GM19035 (cell line): ENCODE measurements around the gene UQCC5.
A peak's percentile ranks its signal among the peaks of the same experiment; 100 is the strongest.

Source experiments
- ATAC-seq: cut with Tn5 transposase; IDR thresholded peaks from one replicate; pipeline ENCODE4 v1.9.1; 2021; ENCODE audit not compliant: unreplicated experiment

UQCC5 gene

DNA sequence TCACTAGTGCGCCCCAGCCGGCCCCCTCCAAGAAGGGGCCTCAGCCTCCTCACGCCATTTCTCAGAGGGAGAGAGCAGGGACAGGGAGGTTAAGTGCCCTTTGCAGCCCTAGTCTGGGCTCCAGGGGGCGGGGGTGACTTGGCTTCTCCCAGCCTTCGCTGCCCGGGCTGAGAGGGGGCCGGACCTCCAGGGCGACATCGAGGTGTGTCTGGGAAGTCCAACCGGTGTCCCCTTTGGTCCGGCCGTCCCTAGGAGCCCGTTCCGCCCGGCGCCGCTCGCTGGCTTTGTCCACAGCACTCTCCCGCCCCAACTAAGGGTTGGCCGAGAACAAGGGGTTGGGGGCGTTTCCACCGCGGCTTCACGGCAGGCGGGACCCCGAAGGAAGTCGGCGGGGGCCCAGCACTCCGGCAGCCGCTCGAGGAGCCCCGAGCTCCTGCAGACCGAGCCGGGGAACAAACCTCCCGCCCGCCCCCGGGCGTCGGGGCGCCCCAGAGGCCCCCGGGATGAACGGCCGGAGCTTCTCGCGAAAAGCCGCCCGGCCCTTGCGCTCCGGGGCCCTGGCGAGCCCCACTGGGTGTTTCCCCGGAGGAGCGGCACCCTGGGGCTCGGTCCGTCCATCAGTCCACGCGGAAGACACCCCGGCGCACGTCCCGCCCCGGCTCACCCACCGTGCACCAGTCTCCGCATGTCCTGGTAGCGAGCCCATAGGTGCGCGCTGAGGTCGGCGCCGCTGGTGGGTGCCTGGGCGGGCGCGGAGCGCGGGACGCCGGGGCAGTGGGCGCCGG is 3.4 kb upstream of the UQCC5 start:
- ATAC-seq = no peak

DNA sequence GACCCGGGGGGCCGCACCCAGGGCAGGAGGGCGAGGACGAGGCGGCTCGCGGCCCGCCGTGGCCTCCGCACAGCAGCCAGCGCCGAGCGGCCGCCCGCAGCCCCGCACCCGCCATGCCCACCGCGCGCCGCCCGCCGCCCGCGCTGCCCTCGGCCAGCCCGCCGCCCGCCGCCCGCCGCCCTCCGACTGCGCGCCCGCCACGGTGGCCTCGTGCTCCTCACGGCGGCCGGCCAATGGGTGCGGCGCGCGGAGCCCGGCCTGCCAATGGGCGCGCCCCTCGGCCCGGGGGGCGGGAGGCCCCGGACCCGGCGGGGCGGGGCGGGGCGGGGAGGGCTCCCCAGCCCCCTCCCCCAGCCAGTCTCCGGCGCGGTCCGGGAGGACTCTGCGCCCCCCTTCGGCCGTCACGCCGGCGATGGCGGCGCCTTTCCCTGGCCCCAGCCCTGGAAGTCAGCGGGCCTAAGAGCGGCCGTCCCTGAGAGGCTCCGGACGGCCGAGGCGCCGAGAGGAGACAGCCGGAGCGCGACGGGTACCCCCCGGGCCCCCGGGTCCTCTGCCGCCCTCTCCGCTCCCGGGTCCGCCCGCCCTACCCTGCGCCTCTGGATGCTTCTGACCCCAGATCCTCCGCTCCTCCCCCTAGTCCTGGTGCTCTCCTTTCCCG is 2.7 kb upstream of the UQCC5 start, which contains the start of gene NT5DC2:
TSS of gene NT5DC2 (minus strand) at position 235 of the 658 bp plus-strand sequence. CDS start at position 115, 120 bp downstream.
- peak; percentile 39 for ATAC-seq

DNA sequence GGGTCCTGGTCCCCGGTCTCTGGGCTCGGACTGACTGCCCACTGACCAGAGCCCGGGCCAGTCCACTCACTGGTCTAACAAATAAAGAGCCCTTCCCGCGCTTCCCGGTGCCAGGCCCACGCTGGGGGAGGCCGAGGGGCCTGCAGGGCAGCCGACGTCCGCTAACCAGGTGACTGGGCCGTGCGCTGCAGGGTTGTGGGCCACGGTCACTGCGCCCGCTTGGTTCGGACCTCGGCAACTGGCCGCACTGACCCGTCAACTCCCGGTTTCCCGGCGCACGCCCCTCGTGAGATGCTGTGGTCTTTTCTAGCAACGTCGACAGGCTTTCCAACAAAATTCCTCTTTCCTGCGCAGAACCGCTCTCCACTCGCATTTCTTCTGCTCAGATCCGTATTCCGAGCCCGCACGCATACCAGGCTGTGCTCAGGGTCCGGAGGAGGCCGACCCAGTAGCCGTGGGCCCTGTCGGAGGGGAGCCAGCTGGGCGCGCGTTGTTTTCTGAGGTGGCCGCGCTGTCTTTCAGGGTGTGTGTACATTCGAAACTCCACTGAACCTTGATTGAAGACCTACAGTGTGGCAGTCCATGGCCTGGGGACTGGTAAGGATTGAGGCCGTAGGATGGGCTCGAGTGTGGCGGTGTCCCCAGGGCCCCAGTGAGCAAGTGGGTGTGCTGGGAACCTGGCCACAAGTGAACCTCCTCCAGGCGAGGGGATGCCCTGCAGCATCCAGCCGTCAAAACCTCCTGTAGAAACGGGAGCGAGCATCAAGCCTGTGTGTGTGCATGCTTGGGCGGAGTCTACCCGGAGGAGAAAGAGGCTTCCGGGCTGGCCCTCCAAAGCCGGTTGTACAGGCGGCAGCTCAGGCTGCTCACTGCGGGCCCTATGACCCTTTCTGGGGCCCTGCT is 1.9 kb upstream of the UQCC5 start:
- no peak for ATAC-seq

DNA sequence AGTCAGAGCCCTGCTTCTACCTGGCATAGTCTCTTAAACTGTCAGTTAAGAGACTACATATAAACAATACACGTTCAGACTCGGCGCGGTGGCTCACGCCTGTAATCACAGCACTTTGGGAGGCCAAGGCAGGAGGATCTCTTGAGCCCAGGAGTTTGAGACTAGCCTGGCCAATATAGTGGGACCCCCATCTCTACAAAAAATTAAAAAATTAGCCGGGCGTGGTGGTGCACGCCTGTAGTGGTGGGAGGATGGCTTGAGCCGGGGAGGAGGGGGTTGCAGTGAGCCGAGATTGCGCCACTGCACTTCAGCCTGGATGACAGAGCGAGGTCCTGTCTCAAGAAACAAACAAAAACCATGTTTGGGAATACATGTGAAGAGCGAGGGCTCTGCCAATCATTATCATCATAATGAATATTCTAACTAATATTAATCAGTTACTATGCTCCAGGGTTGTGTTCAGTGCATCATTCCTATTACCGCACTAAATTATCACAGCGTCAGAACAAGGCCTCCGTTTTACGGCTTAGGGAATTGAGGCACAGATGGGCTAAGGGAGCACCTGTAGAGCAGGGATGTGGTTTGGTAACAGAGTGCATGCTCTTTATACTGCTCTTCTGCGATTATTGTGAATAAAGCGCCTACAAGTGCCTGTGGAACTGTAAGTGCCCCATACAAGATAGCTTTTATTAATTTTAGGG is 844 bp upstream of the UQCC5 start:
- ATAC-seq = no peak

DNA sequence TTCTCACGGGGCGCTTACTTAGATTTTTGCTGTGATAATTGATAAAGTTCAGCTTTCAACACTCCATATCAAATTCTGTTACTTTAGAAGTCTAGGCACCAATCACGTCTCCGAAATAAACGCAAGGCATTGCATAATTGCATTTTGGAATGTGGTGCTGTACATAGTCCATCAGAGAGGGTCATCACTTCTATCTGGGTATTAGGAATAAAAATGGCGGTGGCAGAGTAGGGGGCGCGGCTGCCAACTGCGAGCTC is 365 bp upstream of the UQCC5 start:
- no peak for ATAC-seq

DNA sequence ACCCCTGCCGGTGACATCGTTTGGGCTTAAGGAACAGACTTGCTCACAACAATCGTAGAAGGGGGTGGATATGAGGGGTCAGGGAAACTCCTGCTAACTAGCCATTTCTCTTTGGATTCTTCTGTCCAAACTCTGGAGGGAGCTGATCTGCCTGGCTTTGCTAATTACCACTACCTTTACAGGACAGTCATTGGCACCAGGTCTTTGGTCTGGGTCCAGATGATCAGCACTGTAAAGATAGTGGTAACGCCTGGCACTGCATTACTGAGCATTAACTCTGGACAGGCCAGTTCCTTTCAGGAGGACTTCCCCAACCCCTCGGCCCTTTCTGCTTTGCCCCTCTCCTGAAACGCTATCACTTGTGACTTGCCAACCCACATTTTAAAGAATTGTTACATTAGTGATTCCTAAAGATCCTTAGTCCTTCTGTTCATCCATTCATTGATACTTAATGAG is 788 bp downstream of the UQCC5 start:
- no peak for ATAC-seq

DNA sequence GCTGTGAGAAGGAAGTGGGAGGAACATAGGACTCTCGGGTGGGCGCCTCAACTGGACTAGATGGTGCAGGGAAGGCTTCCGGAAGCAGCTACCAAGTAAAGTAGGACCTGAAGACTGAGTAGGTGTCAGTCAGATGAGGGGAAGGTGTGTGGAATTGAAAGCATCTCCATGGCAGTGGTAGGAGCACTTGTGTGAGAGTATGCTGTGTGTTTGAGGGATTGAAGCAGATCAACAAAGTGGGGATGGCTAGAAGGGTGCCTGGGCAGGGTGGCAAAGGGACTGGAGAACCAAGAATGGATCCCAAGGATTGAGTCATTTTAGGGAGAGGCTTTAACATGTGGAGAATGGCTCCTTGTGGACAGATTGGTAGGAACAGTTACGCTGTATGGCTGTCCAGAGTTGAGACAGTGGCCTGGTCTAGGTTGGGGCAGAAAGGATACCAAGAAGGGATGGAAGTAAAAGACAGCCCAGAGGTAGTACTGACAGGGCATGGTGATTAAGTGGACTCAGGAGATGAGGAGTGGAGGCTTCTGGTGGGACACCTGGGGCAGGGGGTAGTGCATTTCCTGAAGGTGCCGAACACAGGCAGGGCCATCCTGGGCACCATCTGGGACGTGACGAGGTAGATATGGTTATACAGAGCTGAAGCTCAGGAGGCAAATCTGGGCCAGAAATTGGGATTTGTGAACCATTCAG is 1.5 kb downstream of the UQCC5 start:
- no peak for ATAC-seq

DNA sequence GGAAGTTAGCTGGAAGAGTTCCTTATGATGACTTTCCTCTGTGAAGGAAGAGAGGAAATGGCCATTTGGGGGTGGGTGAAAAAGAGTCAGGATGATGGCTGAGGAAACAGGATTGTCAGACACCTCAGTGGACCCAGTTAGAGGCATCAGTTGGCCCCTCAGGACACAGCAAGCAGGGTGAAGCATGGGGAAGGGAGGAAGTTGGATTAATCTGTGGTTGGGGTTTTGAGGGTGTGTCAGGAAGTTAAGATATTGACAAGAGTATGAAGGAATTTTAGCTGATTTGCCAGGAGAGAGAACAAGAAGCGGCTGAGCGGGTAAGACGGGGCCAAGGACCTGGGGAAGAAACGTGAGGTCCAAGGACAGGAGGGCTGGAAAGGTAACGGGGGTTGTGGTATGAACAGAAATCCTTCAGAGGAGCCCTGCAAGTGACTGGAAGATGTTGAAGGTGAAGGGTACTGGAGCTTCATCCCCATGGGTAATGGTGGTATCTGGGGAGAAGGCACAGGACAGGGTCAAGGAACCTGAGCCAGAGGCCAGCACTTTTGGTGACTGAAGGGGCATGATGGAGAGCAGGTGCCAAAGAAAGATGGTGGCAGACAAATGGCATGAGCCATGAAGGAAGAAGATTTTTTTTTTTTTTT is 2.7 kb downstream of the UQCC5 start:
- ATAC-seq = no peak

DNA sequence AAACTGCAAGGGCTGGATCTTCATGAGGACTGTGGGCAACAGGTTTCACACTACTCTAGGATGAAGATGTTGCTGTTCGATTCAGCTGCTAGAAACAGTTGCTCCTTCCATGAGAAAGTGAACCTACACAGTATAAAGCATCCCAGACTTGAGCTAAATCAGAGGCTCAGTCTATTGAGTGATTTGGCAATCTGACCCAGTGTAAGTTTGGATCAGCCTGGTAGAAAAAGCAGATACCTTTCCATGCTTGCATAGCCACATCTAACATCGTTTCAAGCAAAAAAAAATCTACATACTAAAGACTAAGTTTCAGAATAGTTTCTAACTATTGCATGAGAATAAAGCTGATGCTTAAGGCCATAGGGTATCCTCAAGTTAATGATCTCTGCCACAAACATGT is 4.6 kb downstream of the UQCC5 start:
- no peak for ATAC-seq

DNA sequence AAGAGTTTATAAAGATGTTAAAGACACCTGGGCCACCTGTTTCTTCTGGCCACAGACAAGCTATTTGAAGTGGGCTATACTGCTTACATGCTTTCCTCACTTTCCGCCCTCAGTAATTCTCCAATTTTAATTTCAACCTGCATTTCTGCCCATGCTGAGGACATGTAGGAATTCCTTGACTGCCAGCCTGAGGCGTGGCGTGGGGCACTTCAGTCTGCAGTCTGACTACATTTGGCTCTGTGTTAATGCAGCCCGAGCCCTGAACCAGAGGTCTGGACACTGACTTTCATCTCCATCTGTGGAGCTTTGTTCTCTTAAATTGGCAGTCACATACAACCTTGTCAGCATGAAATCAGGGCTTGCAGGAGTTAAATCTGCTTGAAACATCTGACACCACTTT is 8.5 kb downstream of the UQCC5 start:
- ATAC-seq = no peak

DNA sequence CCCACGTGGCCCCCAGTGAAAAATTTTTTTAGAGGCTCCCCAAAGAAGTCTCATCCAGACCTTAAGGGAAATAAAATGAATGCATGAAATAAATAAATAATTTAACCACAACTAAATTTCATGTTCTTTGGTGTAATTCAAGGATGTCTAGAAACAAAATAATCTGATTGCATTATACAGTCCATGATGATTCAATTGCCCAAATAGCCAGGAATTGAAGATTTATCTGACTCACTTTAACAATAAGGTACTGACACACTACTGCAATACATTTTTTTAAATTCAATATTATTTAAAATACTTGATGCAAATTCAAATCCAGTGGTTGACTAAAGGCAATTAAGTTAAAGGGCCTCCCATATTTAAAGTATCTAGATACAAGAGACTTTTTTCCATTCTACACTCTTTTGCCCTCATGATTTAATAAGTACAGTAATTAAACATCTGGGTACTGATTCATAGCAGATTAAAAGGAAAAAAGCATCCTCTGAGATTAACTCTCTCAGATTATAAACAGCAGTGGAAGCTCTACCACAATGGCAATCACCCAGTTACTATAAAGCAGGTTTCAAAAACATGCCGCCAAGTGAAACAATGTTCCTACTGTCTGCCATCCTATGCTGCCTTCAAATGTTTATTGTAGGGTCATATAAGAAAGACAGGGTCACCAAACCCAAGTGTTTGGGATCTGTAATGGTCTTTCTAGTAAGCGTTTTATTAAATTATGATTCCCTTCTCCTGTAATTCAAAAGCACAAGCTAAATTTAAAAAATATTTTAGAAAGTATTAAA is 9.9 kb downstream of the UQCC5 start:
- ATAC-seq = no peak

DNA sequence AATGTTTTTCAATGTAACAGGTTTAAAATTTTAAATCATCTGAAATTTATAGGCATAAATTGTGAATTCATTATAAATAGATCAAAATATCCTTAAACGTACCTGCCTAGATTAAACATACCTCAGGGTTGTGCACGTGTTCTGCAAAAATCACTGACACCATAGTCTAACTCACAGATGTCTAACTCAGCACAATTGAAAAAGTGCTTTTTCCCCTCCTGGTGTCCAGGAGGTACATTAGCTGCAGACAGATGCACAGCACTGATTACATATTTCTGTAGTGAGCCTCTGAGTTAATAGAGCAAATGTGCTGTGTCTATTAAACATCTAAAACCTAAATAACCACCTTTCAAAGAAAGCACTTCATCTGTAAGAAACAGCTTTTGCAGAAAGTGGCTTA is 10.7 kb downstream of the UQCC5 start:
- ATAC-seq = no peak

DNA sequence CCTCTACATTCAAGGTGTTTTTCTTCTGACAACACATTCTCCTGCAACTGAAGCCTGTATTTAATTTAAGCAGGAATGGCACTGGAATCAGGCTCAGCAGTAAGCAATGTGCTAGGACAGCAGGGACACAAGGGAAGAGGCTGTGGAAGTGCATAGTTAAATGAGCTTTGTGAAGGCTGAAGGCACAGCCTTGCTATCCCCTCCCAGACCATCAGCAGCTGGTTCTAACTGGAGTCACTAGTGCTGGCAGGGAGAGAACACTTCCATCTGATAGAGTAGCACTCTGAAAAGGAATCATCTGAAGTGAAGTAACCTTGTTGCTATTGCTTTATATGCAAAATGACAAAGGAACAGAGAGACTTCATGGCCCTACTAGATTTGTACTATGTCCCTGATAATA is 14.7 kb downstream of the UQCC5 start:
- no peak for ATAC-seq

DNA sequence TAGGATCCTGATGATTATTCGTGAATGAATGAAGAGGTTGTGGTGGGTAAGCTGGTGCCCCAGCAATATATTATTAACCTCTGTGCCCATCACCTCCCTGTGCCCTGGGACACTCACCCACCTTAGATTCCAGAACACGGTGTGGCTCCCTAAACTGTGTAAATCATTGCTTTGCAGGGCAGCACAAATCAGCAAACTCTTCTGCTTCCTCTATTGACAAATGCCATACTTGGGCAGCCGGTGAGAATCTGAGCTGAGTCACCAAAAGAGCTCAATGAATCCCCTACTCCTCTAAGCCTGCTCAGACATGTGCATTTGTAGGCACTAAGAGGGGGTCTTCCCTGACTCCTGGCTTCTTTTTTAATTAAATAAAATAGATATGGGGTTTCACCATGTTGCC is 15.7 kb downstream of the UQCC5 start:
- ATAC-seq = no peak

DNA sequence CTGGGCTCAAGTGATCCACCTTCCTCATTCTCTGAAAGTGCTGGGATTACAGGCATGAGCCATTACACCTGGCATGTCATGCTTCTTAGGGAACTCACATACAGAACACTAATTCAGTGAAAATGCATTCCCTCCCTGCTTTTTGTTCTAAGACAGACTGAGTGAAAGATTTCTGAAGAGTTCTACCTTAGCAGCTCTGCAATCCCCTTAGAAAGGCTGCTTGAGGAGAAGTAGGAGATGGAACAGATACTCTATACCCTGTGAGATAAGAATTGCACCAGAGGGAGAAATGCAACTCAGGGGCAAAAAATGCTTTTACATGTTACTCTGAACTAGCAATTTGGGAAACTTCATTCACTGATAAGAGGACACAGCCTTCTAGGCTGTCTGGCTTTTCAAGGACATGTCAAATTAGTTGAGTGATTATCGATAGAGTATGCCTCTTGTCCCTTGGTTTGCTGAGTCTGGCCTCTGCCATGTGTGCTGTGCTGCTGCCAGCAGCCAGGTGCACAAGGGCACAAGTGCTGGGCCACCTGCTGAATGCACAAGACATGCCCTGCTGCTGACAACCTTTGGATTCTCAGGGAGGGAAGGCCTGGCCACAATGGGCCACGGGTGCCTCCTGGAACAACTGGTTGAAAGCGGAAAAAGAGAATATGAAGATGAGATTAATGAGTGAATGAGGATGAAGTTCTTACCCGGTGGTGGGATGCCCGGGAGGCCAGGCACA is 17.8 kb downstream of the UQCC5 start:
- no peak for ATAC-seq

DNA sequence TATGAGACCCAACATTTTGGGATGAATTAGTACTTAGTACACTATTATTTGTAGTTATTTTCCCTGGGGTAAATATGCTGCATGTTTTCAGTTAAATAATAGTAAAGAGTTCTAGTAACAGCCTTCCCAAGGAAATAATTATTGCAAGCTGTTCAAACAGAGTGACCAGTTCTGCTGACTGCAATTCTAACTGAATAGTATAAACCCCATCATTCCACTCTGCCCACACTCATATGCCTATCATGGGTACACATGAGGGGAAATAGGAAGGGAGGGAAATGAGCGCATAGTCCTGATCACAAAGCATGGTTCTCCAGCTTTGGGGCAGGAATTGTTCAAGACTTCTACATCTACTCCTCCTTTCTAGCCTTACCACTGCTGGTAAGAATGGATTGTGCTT is 18.7 kb downstream of the UQCC5 start:
- no peak for ATAC-seq

DNA sequence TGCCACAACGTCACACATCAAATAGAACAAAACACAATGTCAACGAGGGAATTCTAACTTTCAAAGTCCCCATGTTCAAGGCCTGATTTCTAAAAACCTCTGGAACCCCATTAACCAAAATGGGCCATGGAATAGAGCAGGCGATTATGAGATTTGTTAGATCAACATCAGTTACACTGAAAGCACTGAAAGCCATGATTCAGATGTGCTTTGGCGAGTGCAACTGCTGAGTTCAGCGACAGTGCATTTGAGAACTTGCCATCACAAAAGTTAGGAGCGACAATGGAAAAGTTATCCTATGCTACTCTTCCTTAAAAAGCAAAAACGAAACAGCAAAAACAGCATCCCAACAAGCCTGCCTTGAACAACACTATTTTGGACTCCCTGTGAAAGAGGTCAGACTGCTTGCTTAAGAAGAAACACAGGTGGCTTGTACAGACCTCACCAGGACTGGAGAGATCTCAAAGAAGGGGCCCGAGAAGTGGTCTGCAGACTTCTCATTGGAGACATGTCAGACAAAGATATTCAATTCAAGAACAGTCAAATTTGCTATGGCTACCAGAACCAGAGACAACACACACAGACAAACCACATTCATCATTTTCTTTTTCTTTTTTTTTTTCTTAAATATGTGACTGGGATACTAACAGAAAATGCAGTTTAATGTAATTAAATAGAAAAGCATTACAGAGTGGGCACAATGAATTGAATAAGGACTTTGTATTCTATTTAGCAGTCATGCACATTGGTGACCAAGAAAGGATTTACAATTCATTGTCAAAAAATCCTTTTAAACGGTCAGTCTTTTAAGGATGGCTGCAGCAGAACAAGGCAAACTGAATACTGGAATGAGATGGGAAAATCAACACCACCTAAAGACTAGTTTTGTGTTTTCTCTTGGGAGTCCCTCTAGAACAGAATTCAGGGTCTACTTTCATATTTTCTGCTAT is 20.9 kb downstream of the UQCC5 start:
- no peak for ATAC-seq

DNA sequence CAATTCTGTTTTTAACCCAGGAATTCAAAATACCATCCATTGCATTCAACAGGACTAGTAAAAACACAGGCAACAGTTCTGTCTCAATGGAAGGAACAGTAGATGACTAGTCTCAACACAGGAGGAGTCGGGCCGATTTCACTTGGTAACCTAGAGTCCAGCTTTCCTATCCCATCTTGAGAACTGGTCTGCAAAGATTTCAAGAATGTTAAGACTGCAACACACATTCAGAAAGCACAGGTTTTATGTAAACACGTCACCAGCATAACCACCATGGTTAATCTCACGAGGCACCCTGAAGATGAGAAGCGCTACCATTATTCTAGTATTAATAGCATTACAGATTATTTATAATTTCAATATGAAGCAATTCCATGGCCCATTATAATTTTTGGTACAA is 22.0 kb downstream of the UQCC5 start:
- ATAC-seq = no peak
